ENCODE results near the gene TIMP2. TPM values are rescaled to one million over a fixed set of nuclear protein-coding genes. Genes with fewer than 3 reads are reported as not detected.

The TIMP2 gene
- total and polyA plus RNA-seq, 2 donors from 2014 or later: 72.1 to 172 TPM

DNA sequence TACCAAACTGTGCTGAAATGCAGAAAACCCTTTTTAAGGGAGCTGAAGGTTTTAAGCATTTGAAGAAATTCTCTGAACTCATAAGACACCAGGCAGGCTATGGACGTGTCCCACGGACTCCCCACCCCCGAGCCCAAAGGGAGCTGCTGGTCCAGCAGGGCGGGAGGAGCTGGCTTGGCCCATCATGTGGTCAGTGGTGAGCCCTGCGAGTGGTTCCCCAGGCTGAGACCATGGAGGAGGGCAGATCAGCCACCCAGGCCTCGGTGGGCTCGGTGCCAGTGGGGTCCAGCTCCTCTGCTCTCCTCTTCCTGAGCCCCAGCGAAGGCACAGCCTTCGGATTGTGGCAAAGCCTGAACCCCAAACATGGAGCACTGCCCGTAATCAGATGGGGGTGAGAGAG lies 27.5 kb upstream of the TIMP2 start:
- DNase-seq: peak in 3 of 5 donors; percentile 45 to 64 (median 47)

DNA sequence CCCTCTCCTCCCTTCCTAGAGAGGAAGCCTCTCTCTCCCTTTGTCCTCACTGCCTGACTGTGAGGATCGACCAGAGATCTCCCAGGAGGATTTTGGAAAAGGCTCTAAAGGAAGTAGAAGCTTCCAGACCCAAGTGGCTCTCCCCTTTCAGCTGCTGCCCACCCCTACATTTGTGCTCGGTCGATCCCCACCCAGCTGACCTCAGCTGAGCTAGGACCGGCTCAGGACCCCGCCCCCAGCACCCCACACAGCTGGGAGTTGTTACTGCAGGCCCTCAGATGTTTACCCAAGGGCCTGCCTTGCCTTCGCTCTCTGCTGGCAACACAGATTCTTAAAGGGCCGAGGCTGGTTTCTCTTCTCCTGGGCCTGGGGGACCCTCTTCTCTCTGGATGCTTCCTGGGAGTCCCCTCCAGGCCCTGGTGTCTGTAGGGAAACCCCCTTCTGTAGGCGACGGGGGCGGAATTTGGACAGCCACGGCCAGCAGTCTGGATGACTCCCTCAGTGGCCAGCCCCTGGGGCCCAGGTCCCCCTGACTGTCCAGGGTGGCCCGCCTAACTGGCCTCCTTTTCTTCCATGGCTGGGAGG lies 26.9 kb upstream of the TIMP2 start:
- Histone ChIP-seq H3K9me3 (ENCODE audit: control insufficient read depth in 2 of 3, insufficient read depth in 1 of 3, low read length in 3 of 3) (peaks cover 0 to 14% (median 2%) of the 10 kb centered on the region in 3 donors), H3K36me3 (ENCODE audit: control insufficient read depth in 2 of 3, insufficient read depth in 3 of 3, low read length in 3 of 3) (no peaks in the 10 kb centered on the region), H3K27ac (ENCODE audit: low read depth in 2 of 2, low read length in 2 of 2) (peak overlapping the region in 1 of 2 donors; percentile 43), H3K4me3 (ENCODE audit: low read length in 3 of 3) (no peak overlapping the region), H3K9ac (ENCODE audit: low read length in 3 of 3) (no peak overlapping the region), H3K4me1 (ENCODE audit: control insufficient read depth in 2 of 3, insufficient read depth in 2 of 3, low read depth in 1 of 3, low read length in 3 of 3) (peaks cover 2 to 4% (median 4%) of the 10 kb centered on the region in 3 donors), H3K27me3 (ENCODE audit: control insufficient read depth, insufficient read depth, low read length) (no peaks in the 10 kb centered on the region)
- no peak for FAIRE-seq
- intact Hi-C loops (cut with DNase I): no loop called here
- TF ChIP-seq, protein P1, sequence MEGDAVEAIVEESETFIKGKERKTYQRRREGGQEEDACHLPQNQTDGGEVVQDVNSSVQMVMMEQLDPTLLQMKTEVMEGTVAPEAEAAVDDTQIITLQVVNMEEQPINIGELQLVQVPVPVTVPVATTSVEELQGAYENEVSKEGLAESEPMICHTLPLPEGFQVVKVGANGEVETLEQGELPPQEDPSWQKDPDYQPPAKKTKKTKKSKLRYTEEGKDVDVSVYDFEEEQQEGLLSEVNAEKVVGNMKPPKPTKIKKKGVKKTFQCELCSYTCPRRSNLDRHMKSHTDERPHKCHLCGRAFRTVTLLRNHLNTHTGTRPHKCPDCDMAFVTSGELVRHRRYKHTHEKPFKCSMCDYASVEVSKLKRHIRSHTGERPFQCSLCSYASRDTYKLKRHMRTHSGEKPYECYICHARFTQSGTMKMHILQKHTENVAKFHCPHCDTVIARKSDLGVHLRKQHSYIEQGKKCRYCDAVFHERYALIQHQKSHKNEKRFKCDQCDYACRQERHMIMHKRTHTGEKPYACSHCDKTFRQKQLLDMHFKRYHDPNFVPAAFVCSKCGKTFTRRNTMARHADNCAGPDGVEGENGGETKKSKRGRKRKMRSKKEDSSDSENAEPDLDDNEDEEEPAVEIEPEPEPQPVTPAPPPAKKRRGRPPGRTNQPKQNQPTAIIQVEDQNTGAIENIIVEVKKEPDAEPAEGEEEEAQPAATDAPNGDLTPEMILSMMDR (IDR thresholded peaks at IDR 0.05; ENCODE audit: borderline replicate concordance, extremely low read depth, insufficient read depth): no peak
- DNase-seq: peak in 3 of 5 donors; percentile 56 to 78 (median 66)

More for the DNA sequence above, 27.5 kb upstream of the TIMP2 start:
- Histone ChIP-seq H3K27me3 (ENCODE audit: control insufficient read depth, insufficient read depth, low read length) (no peaks in the 10 kb centered on the region), H3K4me3 (ENCODE audit: low read length in 3 of 3) (no peak overlapping the region), H3K9me3 (ENCODE audit: control insufficient read depth in 2 of 3, insufficient read depth in 1 of 3, low read length in 3 of 3) (peaks cover 0 to 14% (median 2%) of the 10 kb centered on the region in 3 donors), H3K4me1 (ENCODE audit: control insufficient read depth in 2 of 3, insufficient read depth in 2 of 3, low read depth in 1 of 3, low read length in 3 of 3) (peaks cover 0 to 4% (median 2%) of the 10 kb centered on the region in 3 donors), H3K27ac (ENCODE audit: low read depth in 2 of 2, low read length in 2 of 2) (no peak overlapping the region), H3K36me3 (ENCODE audit: control insufficient read depth in 2 of 3, insufficient read depth in 3 of 3, low read length in 3 of 3) (no peaks in the 10 kb centered on the region), H3K9ac (ENCODE audit: low read length in 3 of 3) (no peak overlapping the region)
- no peak for FAIRE-seq
- intact Hi-C loops (cut with DNase I): no loop called here
- TF ChIP-seq, protein P1 (IDR thresholded peaks at IDR 0.05; ENCODE audit: borderline replicate concordance, extremely low read depth, insufficient read depth): no peak

DNA sequence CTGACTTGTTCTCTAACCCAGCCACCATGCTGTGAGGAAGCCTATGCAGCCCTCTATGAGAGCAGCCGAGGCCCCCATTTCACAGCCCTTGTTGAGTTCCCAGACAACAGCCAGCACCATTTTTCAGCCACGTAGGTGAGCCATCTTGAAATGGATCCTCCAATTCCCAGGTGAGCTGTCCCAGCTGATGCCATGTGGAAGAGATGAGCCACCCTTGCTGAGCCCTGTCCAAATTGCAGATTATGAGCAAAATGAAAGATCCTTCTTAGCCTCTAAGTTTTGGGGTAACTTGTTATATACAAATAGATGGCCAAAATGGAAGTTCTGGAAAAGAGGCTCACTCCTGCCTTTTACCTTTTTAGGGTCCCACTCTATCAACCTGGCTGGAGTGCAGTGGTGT lies 25.7 kb upstream of the TIMP2 start:
- no peak overlapping the region for H3K4me3 ChIP-seq (ENCODE audit: low read length in 3 of 3)
- peaks cover 2 to 4% (median 4%) of the 10 kb centered on the region in 3 donors for H3K4me1 ChIP-seq (ENCODE audit: control insufficient read depth in 2 of 3, insufficient read depth in 2 of 3, low read depth in 1 of 3, low read length in 3 of 3)
- no peak for FAIRE-seq
- H3K27ac ChIP-seq (ENCODE audit: low read depth in 2 of 2, low read length in 2 of 2): no peak overlapping the region
- H3K9me3 ChIP-seq (ENCODE audit: control insufficient read depth in 2 of 3, insufficient read depth in 1 of 3, low read length in 3 of 3): peaks cover 0 to 14% (median 2%) of the 10 kb centered on the region in 3 donors
- H3K9ac ChIP-seq (ENCODE audit: low read length in 3 of 3): no peak overlapping the region
- intact Hi-C loops (cut with DNase I): no loop called here
- H3K36me3 ChIP-seq (ENCODE audit: control insufficient read depth in 2 of 3, insufficient read depth in 3 of 3, low read length in 3 of 3): no peaks in the 10 kb centered on the region
- peak in 1 of 5 donors; percentile 24 for DNase-seq
- no peaks in the 10 kb centered on the region for H3K27me3 ChIP-seq (ENCODE audit: control insufficient read depth, insufficient read depth, low read length)
- TF ChIP-seq, protein P1 (IDR thresholded peaks at IDR 0.05; ENCODE audit: borderline replicate concordance, extremely low read depth, insufficient read depth): no peak

Measured in kidney (tissue), 14 donors.